SHP77 treated with DMSO at 0.1 percent for 48 hours (cell line): ENCODE measurements around the gene INSYN1.

Source experiments
- DNase-seq: peaks from one replicate; lab custom pipeline; 2025; lab: John Stamatoyannopoulos, UW

The INSYN1 gene

DNA sequence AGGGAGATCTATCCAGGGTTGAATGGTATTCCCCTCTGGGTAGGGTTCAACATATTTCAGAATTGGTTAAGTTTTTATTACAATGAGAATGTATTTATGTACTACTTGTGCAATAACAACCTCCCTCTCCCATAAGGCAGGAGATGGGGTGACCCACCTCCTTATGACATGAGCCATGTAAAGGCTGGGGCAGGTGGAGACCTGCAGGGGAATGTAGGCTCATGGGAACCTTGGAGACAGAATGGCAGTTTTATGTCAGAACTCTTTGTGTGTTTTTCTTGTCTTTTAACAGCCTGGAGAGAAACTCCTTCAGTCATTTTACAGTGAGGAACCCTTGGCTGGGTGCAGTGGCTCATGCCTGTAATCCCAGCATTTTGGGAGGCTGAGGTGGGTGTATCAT is 24.6 kb upstream of the INSYN1 start:
- no peak for DNase-seq

DNA sequence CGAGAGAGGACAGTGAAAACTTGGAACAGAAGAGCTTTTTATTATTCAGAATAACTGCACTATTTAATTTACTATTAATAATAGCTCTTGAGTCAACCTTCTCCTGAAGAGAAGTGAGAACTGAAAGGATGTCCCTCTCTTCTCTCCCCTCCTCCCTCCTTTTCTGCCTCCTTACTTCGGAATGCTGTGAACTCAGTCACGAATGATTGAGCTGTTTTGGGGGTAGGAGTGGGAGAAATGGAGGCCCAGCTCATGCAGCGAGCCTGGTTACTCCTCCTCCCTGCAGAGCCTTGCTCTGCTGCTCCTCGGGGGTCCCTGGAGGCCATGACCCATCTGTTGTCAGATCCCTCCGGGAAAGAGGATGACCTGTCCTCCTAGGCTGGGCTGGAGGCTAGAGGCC is 20.3 kb upstream of the INSYN1 start:
- no peak for DNase-seq

DNA sequence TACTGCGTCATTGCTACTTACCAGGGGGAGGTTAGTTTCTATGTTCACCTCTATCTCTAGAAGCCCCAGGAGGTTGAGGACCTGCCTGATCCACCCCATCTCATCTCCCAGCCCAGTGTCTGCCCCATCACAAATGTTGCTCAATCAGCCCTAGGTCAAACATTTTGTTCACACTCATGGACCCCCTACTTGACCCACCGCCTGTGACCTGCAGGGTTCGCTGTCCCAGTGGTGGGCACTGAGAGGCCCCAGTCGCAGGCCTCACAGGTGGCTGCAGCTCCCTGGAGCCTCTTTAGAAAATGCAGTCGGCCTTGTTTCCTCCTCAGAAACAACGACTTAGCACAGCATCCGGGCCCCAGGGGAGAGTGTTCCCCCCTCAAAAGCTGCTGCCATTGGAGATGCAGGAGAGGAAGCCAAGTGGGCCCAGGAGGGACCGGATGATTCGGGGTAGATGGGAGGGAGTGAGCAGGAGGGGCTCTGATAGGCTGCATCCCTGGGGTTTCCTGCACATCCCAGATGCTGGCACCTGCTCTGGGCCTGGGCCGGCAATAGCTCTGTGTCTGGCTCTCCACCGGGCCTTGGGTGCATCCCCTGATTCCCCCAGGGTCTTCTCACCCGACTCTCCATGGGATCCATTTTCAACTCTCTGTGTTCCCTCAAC is 18.4 kb upstream of the INSYN1 start:
- DNase-seq, result no peak

DNA sequence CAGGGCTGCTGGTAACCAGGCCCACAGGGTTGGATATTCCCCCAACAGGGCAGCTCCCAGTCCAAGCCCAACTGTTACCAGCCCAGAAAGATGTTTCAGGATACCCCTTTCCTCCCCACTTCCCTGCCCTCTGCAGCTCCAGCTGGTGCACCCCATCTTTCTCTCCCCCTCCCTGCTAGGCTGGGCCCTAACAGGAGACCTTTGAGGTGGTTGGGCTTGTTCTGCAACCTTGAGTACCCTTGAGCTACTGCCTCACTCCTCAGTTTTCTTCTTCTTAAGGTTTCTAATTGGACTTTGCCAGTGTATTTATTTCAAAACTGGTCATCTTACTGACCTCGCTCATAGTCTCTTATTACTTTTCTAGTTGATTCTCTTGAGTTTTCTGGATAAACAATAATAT is 16.9 kb upstream of the INSYN1 start:
- DNase-seq, result no peak

DNA sequence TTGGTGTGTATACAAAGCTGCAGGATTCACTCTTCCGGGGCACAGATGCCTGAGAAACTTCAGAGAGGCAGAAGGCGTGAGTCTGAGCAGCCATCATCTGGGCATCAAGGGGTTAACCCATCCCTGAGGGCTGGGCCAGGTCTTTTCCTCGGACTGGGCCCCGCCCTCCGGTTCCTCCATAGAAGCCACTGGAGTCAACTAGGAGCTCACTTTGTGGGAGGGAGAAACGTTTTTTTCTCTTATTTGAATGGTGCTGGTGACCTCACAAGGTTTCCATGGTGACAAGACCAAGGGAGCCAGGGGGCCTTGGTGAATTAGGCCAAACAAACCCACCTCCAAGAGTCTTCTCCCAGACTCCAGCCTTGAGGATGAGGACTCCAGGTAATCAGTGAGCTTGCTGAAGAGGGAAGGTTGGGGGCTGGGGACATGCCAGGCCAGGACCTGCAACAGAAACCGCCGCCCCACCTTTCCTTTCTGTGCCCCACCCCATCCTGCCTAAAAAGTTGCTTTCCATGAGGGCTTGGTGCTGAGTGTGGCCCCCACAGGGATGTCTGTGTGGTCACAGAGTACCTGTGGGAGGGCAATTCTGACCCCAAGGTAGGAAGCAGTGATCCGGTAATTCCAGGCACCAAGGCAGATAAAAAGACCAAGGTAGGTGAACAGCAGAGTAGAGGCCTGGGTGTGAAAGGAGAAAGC is 14.8 kb upstream of the INSYN1 start:
- DNase-seq, result no peak

DNA sequence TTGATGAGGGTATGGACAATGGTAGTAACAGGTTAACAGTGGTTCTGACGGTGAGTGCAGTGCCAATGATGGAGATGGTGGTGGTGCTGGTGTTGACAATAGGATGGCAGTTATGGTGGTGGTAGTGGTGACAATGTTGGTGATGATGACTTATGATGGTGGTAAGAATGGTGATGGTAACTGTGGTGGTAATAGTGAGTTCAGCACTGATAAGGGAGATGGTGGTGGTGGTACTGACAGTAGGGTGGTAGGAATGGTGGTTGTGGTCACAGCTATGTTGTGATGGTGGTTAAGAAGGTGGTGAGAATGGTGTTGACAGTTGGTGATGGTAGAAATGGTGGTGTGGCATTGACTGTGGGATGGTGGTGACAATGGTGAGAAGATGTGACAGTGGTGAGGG is 13.4 kb upstream of the INSYN1 start:
- DNase-seq, result no peak

DNA sequence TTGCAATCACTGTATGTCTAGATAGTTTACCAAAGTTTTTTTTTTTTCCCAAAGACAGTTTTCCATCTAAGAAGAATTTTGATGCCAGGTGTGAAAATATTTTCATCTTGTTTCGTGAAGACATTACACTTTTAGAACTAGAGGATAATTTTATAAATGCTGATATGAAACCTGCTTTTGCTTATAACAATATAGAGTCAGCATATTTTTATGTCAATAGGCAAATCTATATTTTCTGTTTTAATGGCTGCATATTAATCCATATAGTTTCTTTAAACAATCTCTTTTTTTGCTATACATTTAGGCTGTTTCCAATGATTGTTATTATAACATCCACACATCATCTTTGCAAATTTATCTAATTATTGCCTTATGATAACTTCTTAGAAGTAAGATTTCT is 12.6 kb upstream of the INSYN1 start:
- DNase-seq, result no peak

DNA sequence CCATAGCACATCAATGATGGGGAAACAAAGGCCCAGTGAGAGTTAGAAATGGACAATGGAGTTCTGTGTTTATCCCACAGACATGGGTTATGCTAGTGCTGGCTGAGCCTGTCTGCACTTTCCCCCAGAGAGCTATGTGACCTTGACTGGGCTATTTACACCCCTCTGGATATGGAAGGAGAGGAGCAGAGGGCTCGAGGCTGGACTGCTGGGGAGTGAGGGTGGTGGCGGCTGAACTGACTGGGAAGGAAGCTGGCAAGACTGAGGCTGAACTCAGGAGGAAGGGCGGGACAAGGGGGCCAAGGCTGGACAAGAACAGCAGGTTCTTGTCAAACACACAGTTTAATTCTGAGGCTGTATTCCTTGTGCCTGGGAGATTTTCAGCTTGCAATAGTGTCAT is 10.8 kb upstream of the INSYN1 start:
- DNase-seq, result no peak

DNA sequence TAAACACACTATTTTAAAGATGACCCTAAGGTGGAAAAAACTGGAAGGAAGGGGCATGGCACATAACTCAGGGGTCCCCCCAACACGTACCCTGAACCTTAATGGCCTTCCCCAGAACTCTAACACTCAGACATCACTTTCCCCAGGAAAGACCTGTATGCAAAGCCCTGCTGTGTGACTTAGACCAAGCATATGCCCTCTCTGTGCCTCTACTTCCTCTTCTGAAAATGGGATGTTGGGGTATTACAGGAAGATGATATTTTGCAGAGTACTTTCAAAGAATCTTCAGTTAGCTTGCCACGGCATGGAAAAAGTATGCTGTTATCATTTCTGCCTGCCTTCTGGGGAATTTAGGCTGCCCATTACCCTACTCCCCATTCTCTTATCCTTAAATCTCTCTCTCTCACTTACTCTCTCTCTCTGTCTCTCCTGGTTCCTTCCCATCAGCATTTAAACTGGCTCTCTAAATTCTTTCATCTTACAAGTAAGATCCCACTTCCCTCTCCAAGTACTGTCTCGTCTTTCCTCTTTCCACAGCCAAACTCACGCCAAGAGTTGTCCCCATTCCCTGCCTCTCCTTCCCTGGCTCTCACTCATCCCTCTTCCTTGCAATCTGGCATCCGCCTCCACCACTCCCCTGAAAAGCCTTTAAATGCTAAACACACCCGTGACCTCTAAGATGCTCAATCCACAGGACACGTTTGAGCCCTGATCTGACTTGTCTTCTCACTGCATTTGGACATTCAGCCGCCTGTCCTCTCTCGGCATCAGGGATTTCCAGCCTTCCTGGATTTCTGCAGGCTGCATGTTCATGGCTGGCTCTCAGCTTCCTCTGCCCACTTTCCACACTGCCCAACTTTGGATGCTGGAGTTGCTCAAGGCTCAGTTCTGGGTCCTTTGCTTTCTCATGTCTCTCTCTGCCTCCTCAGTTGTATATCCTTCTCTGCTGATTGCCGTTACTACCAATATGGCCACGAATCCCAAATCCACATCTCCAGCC is 7.5 kb upstream of the INSYN1 start:
- no peak for DNase-seq

DNA sequence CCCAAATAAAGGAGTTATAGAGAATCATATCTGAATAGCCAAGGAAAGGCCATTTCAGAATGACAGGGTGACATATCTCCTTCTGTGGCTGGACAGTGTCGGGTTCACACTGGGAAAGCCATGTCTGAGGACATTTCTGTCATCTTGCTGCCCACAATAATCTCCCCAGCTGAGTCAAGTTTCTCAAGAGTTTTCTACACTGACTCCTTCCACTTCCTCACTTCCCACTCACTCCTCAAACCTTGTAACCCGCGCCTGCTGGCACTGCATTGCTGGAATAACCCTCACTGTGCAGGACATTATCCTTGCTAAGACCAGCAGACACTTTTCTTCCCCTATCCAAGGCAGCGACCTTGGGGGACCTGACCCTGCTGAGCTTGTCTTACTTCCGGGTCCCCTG is 5.3 kb upstream of the INSYN1 start:
- DNase-seq, result no peak

DNA sequence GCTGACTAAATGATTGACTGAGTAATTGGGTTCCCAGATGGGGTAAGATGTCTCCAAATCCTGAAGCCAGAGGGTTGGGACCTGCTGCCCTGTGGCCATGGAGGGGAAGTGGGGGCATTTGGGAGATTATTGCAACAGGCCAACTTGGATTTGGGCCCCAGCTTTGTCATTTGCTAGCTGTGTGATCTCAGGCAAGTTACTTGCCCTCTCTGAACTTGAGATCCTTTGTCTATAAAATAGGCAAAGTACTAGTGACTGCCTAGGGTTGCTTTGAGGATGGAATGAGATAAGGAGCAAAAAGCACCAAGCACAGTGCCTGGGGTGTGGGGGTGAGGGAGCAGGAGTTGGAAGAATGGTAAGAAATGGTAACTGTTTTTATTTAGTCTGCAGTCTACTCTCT is 4.4 kb upstream of the INSYN1 start:
- DNase-seq, result no peak

DNA sequence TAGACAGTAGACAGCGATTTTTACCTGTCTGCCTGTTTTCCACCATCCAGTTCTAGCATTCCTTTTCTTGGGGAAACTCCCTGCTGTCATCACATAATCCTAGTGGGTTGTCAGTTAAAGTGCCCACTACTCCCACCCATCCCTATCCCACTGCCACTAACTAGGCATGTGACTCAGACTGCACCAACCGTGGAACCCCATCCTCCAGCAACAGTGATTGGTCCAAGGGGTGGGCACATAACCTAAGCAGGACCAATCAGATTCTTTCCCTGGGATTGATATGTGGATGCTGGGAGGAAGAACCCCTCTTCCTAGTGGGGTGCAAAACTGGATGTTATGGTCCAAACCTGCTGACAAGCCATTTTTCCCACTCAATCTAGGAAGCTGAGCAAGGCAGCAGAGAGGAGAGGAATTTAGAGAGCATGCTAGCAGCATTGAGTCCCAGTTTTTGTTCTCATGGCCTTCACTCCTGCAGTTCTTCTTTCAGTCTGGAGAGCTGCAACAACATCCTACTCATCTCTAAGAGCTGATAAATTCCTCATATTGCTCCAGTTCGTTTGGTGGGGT is 3.9 kb upstream of the INSYN1 start:
- no peak for DNase-seq

DNA sequence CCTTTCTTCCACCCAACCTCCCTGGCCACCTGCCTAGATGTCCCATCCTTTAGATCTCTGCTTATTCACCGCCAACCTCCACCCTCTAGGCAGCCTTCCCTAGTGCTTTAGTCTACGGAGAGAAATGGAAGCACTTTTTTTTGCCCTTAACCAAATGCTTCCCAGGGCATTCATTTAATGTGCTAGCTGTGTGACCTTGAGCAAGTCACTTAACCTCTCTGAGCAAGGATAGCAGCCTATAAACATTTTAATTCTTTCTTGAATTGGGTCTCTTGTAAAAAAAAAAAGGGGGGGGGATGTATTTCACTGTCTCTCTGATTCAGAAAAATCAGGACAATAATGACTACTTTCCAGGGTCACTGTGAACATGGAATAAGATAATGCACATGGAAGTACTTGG is 3.2 kb upstream of the INSYN1 start:
- no peak for DNase-seq

DNA sequence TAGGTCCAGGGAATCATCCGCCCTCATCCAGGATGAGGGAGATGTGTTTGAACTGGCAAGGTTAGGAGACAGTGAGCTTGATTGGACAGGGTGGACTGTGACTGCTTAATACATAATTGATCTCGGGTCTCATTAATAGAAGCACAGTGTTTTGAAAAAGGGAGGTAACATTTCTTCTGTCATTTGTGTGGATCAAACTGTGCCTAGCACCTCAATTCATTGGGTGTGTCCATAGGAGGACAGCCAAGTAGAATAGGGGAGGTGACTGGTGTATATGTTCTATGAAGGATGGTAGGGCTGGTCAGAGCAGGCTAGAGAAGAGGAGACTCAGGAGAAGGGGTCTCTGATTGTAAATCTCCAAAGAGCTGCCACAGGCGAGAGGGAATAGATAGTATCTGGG is 2.8 kb upstream of the INSYN1 start:
- no peak for DNase-seq

DNA sequence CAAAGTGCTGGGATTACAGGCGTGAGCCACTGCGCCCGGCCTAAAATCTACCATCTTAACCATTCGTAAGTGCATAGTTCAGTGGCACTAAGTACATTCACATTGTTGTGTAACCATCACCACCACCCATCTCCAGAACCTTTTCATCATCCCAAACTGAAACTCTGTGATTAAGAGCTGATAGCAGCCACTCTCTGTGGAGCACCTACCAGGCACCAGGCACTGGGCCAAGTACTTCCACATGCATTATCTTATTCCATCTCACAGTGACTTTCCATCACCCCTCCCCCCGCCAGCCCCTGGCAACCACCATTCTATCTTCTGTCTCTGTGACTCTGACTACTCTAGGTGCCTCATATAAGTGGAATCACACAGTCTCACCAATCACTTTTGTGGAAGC is 2.3 kb upstream of the INSYN1 start:
- DNase-seq, result no peak

DNA sequence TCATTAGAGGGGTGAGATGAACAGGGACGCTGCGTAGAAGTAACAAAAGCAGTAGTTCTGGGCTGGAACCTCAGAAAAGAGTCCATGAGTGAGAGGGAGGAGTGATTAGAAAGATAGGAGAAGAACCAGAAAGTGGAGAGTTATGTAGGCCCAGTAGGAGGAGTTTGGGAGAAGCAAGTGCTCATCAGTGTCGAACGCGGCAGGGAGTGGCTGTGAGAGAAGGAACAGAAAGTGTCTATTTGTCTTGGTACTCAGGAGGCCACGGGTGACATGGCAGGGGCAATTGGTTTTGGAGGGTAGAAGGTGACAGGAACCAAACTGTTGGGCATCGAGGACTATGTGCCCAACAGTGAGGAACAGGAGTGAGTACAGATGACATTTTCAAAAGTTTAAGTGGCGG is 1.3 kb upstream of the INSYN1 start:
- DNase-seq, result no peak

DNA sequence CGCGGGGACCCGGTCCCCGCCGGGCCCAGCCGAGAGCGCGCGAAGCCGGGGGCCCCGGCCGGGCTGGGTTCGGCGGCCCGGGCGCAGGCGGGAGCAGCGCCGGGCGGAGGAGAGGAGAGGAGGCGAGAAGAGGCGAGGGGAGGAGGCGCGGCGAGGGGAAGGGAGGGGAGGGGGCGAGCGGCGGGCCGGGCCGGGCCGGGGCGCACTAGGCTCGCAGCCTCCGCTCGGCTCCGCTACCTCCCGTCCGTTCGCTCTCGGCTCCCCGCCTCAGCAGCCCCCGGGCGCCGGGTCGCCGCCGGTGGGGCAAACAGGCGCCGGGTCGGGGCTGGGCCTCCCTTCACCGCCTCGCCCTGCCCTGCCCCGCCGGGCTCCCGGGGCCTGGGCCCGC is 351 bp downstream of the INSYN1 start:
- DNase-seq, result no peak

DNA sequence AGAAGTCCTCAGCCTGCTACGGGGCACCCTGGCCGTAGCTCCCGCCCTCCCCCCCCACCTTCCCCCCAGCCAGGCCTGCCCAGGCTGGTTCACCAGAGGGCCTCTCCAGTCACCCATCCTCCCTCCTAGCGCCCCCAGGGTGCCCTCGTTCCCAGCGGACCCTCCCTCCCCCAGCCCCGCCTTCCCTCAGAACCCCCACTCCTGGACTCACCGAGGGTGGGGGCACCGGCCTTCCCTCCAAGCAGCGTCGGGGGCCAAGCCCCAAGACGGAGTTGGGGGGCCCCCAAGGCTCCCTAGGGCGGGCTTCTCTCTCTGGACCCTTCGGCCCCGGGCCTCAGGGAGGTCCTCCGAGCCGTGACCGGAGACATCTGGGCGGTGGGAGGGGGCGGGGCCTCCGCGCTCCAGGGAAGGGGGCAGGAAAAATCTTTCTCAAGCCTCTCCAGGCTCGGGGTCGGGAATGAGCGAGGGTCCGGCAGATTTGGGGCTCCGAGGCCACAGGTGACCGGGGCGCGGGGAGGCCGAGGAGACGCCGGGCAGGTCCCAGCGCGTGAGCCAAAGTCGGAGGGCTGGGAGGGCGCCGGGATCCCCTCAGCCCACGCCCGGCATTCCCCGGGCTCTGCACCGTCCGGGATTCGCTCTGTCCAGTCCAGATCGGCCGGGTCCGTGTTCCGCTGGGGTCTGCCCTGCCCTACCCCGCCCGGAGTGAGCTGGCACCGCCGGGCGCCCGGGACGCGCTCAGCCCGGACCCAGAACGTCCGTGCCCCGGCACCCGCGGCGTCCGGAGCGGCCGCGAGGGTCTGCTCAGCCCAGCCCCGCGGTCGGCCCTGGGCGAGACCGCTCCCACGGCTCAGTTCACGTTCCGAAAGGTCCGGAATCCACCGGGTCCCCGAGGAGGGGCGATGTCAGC is 999 bp downstream of the INSYN1 start:
- no peak for DNase-seq

DNA sequence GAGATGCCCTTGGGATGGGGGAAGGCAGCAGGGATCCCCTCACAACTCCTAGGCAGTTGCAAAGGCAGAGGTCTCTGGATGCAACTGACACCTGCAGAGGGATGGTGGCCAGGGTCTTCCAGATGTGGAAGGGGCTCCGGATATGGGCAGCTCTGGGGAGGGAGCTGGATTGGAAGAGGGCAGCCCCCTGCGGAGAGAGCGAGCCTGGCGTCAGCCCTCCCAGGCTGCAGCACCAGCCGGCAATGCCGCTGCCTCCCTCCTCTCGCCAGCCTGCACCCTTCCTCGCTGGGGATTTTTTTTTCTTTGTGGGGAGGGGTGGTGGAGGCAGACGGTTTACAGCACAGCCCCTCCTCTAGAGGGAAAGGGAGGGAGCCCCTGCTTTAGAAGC is 1.6 kb downstream of the INSYN1 start:
- DNase-seq, result no peak

DNA sequence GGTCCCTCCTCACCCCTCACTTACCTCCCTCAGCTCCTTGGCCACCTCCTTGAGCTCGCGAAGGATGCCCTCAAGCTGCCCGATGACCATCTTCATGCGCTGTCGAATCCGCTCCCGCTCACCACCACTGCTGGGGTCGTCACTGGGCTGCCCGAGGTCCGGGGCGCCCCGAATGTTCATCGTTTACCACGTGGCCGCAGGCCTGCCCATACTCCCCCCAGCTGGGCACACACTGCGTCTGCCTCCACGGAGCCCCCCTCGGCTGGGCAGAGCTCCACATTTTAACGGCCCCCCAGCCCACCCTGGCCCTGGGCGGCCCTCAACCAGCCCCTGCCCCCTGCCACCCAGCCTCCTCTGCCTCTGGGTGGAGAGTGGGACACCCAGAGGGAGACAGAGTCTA is 2.2 kb downstream of the INSYN1 start:
- no peak for DNase-seq

DNA sequence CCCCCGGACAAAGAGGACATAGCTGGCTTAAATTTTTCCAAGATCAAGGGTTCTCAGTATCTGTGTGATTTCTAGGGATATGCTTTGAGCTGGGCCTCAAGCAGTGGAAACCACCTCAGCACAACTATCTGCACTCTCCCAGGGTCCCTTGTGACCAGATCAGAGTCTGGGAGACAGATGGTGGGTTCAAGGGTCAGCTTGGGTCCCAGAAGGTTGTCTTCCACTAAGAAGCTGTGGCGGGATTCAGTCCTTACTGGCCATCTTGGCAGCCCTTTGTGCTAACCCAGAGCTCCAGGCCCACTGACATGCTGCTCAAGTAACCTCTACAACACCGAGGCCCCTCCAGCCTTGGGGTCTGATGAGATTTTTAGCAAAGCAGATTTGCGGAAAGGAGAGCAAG is 2.7 kb downstream of the INSYN1 start:
- DNase-seq, result no peak

DNA sequence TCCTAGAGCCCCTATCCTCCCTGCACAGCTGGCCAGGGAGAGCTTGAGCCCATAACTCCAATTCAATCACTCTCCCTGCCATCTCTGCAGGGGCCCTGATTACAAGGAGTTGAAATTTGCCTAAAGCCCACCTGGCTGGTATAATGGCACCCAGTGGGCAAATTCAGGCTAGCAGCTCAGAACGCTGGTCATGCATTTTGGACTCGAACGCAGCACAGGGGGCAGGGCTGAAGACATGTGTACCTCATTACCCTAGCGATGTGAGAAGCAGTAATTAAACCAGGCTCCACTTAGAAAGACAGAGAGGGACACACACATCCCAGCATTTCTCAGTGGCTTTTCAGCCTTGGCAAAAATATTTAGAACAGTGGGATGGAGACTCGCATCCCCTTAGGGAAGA is 3.2 kb downstream of the INSYN1 start:
- no peak for DNase-seq
